Liver (tissue), 9 donors: ENCODE data around the gene APOB. TPM values are rescaled to one million over a fixed set of nuclear protein-coding genes. Genes with fewer than 3 reads are reported as not detected.

Experiments used
- DNase-seq: peaks from one replicate; pipeline ENCODE4 v3.0.0-alpha.2; 2017; ENCODE audit warnings: low spot score
- H3K27ac ChIP-seq, 2 donors: one replicate each; pipeline ENCODE4 v1.7.0; 2013; ENCODE audit warnings: inconsistent platforms in 2 of 2, low read length in 2 of 2, control low read depth in 1 of 2, low read depth in 1 of 2, mild to moderate bottlenecking in 1 of 2
- H3K27me3 ChIP-seq, 4 donors: one replicate each; pipeline versions ENCODE4 v1.6.1 to v1.7.0; 2013; ENCODE audit warnings: low read length in 3 of 4, inconsistent platforms in 1 of 4, mild to moderate bottlenecking in 1 of 4, moderate library complexity in 1 of 4; ENCODE audit not compliant: control insufficient read depth in 4 of 4, insufficient read depth in 4 of 4
- H3K36me3 ChIP-seq, 4 donors: one replicate each; pipeline versions ENCODE4 v1.6.1 to v1.7.0; 2013; ENCODE audit warnings: low read length in 3 of 4, mild to moderate bottlenecking in 3 of 4, low read depth in 1 of 4, moderate library complexity in 1 of 4; ENCODE audit not compliant: control insufficient read depth in 4 of 4, insufficient read depth in 3 of 4
- H3K4me1 ChIP-seq, 4 donors: one replicate each; pipeline versions ENCODE4 v1.6.1 to v1.7.0; 2013; ENCODE audit warnings: low read length in 3 of 4, mild to moderate bottlenecking in 3 of 4, moderate library complexity in 1 of 4; ENCODE audit not compliant: control insufficient read depth in 4 of 4, insufficient read depth in 4 of 4
- H3K4me3 ChIP-seq, 3 donors: one replicate each; pipeline versions ENCODE4 v1.6.1 to v1.7.0; 2013; ENCODE audit warnings: low read length in 3 of 3, control low read depth in 1 of 3, low read depth in 1 of 3, mild to moderate bottlenecking in 1 of 3
- H3K9ac ChIP-seq, 2 donors: one replicate each; pipeline ENCODE4 v1.7.0; 2013; ENCODE audit warnings: low read length in 2 of 2, mild to moderate bottlenecking in 2 of 2, moderate library complexity in 2 of 2, control low read depth in 1 of 2, low read depth in 1 of 2
- H3K9me3 ChIP-seq, 4 donors: one replicate each; pipeline versions ENCODE4 v1.6.1 to v1.7.0; 2013; ENCODE audit warnings: low read length in 3 of 4; ENCODE audit not compliant: control insufficient read depth in 4 of 4
- EGR1 ChIP-seq, 2 donors: IDR thresholded peaks; 2 replicates each; pipeline ENCODE4 v1.6.1; 2016 to 2018; ENCODE audit warnings: antibody characterized with exemption in 2 of 2, low read depth in 2 of 2
- FOXA1 ChIP-seq: IDR thresholded peaks from 2 replicates; pipeline ENCODE4 v1.6.1; 2016; ENCODE audit warnings: antibody characterized with exemption
- FOXA2 ChIP-seq: IDR thresholded peaks from 2 replicates; pipeline ENCODE4 v1.6.1; 2016; ENCODE audit warnings: antibody characterized with exemption
- GABPA ChIP-seq, 2 donors: IDR thresholded peaks in 1 of 2; conservative IDR thresholded peaks in 1 of 2; 2 replicates each; pipeline ENCODE4 v1.6.1; 2016; ENCODE audit warnings: antibody characterized with exemption in 2 of 2, mild to moderate bottlenecking in 1 of 2, moderate library complexity in 1 of 2
- HNF4A ChIP-seq, 2 donors: conservative IDR thresholded peaks; 2 replicates each; pipeline ENCODE4 v1.6.1; 2016; ENCODE audit warnings: antibody characterized with exemption in 2 of 2, mild to moderate bottlenecking in 2 of 2
- JUND ChIP-seq, 2 donors: IDR thresholded peaks; 2 replicates each; pipeline ENCODE4 v1.6.1; 2016; ENCODE audit warnings: antibody characterized with exemption in 2 of 2
- NR2F2 ChIP-seq: IDR thresholded peaks from 2 replicates; pipeline ENCODE4 v1.6.1; 2016; ENCODE audit warnings: antibody characterized with exemption
- RAD21 ChIP-seq, 2 donors: IDR thresholded peaks; 2 replicates each; pipeline ENCODE4 v1.6.1; 2016; ENCODE audit warnings: antibody characterized with exemption in 2 of 2, mild to moderate bottlenecking in 2 of 2
- SP1 ChIP-seq: IDR thresholded peaks from 2 replicates; pipeline ENCODE4 v1.6.1; 2018; ENCODE audit warnings: antibody characterized with exemption, mild to moderate bottlenecking
- TAF1 ChIP-seq: conservative IDR thresholded peaks from 2 replicates; pipeline ENCODE4 v1.6.1; 2016; ENCODE audit warnings: antibody characterized with exemption, mild to moderate bottlenecking
- YY1 ChIP-seq: IDR thresholded peaks from 2 replicates; pipeline ENCODE4 v1.6.1; 2016; ENCODE audit warnings: antibody characterized with exemption, mild to moderate bottlenecking
- WGBS: extraction: QIAGEN DNeasy Blood & Tissue Kit; methylation state at CpG from one replicate; pipeline ENCODE4 v1.1.7; 2013; 5-methylcytosine and 5-hydroxymethylcytosine counted together
- polyA plus RNA-seq, 2 donors: library from polyadenylated mRNA; stranded (reverse) in 1 of 2; unstranded in 1 of 2; fragments of 200-250 nt in 1 of 2; fragments of >200 nt in 1 of 2; fragmentation: Nextera tagmentation in 1 of 2; extraction: Ambion mirVana in 1 of 2; gene quantifications; one replicate each; pipeline versions ENCODE4 v1.2.1 to v1.2.3, GENCODE V29; 2013 to 2015
- total RNA-seq, 2 donors: library from RNA; depleted of rRNA; stranded (reverse); fragments of >200 nt; gene quantifications; one replicate each; pipeline ENCODE4 v1.2.3, GENCODE V29; 2014
- TF ChIP-seq, protein P1 (sequence below): IDR thresholded peaks from 2 replicates; pipeline ENCODE4 v1.6.1; 2016; ENCODE audit warnings: antibody characterized with exemption
- TF ChIP-seq, protein P2 (sequence below): IDR thresholded peaks from 2 replicates; pipeline ENCODE4 v1.6.1; 2016; ENCODE audit warnings: antibody characterized with exemption
- TF ChIP-seq, protein P3 (sequence below): IDR thresholded peaks from 2 replicates; pipeline ENCODE4 v1.6.1; 2016; ENCODE audit warnings: antibody characterized with exemption, mild to moderate bottlenecking
- donor health status: healthy.
- donor health status: healthy.
- donor health status: healthy.
- donor health status: healthy.
- donor health status: healthy.

APOB gene
- total and polyA plus RNA-seq, 4 donors: 431 to 2,949 (median 1,463) TPM

DNA sequence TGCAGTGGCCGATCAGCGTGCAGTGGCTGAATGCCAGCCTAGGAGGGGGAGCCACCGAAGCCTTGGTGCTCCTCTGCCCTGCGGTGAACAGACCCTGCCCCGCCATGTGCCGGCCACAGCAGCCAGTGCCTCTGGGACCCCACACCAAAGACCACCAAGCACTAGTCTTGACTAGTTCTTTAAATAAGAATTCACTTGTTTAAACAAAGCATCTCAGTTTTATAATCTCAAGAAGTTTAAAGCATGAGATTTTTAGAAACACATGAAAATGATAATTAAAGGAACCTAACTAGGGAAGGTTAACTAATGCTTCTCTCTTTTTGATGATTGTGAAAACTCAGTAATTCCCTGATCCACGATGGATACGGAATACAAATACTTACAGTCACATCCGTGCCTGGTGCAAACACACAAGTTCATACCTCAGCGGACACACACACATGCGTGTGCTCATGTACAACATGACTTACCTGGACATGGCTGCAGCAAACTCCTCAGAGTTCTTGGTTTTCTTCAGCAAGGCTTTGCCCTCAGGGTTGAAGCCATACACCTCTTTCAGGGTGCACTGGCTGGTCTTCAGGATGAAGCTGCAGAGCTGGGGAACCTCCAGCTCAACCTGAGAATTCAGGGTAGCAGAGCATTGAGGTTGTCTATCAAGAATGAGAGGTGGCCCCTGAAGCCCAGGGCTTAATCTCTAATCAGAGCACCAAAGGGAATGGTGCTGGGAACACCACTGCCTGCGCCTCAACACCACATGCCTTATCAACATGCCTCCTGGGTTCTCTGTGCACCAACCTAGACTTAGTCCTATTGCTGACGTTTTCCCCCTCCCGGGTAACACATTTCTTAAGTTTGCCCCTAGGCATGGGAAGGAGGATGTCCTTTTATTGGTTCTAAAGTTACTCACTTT, 3.1 kb downstream of the APOB start:
- 39% methylated on average over 14 of the region's 14 CpGs for WGBS
- no peak for DNase-seq
- TF ChIP-seq EGR1 (IDR thresholded peaks at IDR 0.05; ENCODE audit: low read depth in 2 of 2): no peak
- peak overlapping the region; percentile 84 to 91 (median 86) for H3K4me3 ChIP-seq
- no peaks in the 10 kb centered on the region for H3K9me3 ChIP-seq
- H3K4me1 ChIP-seq: peaks cover 0 to 42% (median 13%) of the 10 kb centered on the region in 4 donors
- H3K27me3 ChIP-seq: no peaks in the 10 kb centered on the region
- H3K27ac ChIP-seq: peak overlapping the region; percentile 92
- H3K9ac ChIP-seq: peak overlapping the region; percentile 63 to 99
- H3K36me3 ChIP-seq: peaks cover 6 to 44% (median 30%) of the 10 kb centered on the region in 4 donors

DNA sequence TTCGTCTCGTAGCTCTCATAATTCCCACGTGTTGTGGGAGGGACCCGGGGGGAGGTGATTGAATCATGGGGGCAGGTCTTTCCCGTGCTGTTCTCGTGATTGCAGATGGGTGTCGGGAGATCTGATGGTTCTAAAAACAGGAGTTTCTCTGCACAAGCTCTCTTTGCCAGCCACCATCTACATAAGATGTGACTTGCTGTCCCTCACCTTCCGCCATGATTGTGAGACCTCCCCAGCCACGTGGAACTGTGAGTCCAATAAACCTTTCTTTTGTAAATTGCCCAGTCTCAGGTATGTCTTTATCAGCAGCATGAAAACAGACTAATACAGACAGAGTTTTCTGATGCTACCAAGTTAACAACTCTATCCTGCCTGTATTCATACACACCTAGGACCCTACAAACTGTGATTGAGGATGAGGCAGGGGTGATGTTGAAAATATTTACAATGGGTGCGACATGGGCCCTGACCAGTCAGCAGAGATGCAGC, 3.9 kb downstream of the APOB start:
- Histone ChIP-seq H3K36me3 (peaks cover 9 to 51% (median 36%) of the 10 kb centered on the region in 4 donors), H3K9me3 (no peaks in the 10 kb centered on the region), H3K4me1 (peaks cover 0 to 49% (median 15%) of the 10 kb centered on the region in 4 donors), H3K27ac (peak overlapping the region; percentile 92), H3K27me3 (no peaks in the 10 kb centered on the region), H3K9ac (peak overlapping the region in 1 of 2 donors; percentile 99), H3K4me3 (peak overlapping the region; percentile 30 to 91 (median 84))
- TF ChIP-seq, protein P1, sequence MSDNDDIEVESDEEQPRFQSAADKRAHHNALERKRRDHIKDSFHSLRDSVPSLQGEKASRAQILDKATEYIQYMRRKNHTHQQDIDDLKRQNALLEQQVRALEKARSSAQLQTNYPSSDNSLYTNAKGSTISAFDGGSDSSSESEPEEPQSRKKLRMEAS: peak; percentile 33
- no peak for TF ChIP-seq SP1
- no peak for TF ChIP-seq EGR1 (IDR thresholded peaks at IDR 0.05; ENCODE audit: low read depth in 2 of 2)
- peak; percentile 76 for TF ChIP-seq YY1
- TF ChIP-seq, protein P2, sequence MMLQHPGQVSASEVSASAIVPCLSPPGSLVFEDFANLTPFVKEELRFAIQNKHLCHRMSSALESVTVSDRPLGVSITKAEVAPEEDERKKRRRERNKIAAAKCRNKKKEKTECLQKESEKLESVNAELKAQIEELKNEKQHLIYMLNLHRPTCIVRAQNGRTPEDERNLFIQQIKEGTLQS: peak; percentile 20
- TF ChIP-seq TAF1: no peak
- TF ChIP-seq RAD21 (IDR thresholded peaks at IDR 0.05): peak; percentile 5 to 10
- peak in 1 of 2 donors; percentile 6 for TF ChIP-seq HNF4A (conservative IDR thresholded peaks at IDR 0.05)
- no peak for TF ChIP-seq FOXA1
- TF ChIP-seq, protein P3, sequence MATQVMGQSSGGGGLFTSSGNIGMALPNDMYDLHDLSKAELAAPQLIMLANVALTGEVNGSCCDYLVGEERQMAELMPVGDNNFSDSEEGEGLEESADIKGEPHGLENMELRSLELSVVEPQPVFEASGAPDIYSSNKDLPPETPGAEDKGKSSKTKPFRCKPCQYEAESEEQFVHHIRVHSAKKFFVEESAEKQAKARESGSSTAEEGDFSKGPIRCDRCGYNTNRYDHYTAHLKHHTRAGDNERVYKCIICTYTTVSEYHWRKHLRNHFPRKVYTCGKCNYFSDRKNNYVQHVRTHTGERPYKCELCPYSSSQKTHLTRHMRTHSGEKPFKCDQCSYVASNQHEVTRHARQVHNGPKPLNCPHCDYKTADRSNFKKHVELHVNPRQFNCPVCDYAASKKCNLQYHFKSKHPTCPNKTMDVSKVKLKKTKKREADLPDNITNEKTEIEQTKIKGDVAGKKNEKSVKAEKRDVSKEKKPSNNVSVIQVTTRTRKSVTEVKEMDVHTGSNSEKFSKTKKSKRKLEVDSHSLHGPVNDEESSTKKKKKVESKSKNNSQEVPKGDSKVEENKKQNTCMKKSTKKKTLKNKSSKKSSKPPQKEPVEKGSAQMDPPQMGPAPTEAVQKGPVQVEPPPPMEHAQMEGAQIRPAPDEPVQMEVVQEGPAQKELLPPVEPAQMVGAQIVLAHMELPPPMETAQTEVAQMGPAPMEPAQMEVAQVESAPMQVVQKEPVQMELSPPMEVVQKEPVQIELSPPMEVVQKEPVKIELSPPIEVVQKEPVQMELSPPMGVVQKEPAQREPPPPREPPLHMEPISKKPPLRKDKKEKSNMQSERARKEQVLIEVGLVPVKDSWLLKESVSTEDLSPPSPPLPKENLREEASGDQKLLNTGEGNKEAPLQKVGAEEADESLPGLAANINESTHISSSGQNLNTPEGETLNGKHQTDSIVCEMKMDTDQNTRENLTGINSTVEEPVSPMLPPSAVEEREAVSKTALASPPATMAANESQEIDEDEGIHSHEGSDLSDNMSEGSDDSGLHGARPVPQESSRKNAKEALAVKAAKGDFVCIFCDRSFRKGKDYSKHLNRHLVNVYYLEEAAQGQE: peak; percentile 15
- TF ChIP-seq GABPA (IDR thresholded peaks at IDR 0.05 in 1 of 2, conservative IDR thresholded peaks at IDR 0.05 in 1 of 2): no peak
- WGBS: 40% methylated on average over 10 of the region's 10 CpGs
- no peak for DNase-seq

DNA sequence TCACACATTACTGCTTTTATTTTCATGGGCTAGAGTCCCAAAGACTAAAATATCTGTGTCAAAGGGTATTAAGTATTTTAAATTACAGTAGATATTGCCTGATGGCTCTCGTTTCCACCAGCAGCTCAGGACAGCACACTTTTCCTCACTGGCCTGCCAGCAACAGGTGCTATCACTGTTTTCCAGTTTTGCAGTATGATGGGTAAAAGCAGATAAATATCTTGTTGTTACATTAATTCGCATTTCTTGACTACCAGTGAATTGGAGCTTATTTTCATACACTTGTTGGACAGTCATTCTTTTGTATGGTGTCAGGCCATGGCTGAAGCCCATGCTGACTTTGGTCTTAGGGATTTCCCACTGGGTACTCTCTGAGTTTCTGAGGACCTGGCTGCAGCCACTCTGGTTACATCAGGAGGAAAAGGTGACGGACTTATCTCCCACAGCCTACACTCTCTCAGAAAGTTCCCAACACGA, 4.8 kb downstream of the APOB start:
- H3K36me3 ChIP-seq: peaks cover 11 to 60% (median 44%) of the 10 kb centered on the region in 4 donors
- no peak for DNase-seq
- H3K27me3 ChIP-seq: no peaks in the 10 kb centered on the region
- WGBS: 35% methylated on average over 4 of the region's 4 CpGs
- peaks cover 0 to 46% (median 19%) of the 10 kb centered on the region in 4 donors for H3K4me1 ChIP-seq
- TF ChIP-seq EGR1 (IDR thresholded peaks at IDR 0.05; ENCODE audit: low read depth in 2 of 2) (peak in 1 of 2 donors; percentile 8), FOXA2 (no peak), GABPA (IDR thresholded peaks at IDR 0.05 in 1 of 2, conservative IDR thresholded peaks at IDR 0.05 in 1 of 2) (no peak), HNF4A (conservative IDR thresholded peaks at IDR 0.05) (no peak), TAF1 (no peak), RAD21 (IDR thresholded peaks at IDR 0.05) (no peak), YY1 (no peak), FOXA1 (no peak), JUND (IDR thresholded peaks at IDR 0.05) (peak; percentile 3 to 9), SP1 (peak; percentile 1), NR2F2 (no peak)
- TF ChIP-seq, protein P1: no peak
- TF ChIP-seq, protein P2: no peak
- TF ChIP-seq, protein P3: no peak
- H3K4me3 ChIP-seq: peak overlapping the region in 1 of 3 donors; percentile 7
- H3K9me3 ChIP-seq: no peaks in the 10 kb centered on the region
- no peak overlapping the region for H3K9ac ChIP-seq
- peak overlapping the region in 1 of 2 donors; percentile 38 for H3K27ac ChIP-seq
